ENCODE data around the gene NTSR1.

The NTSR1 gene

DNA sequence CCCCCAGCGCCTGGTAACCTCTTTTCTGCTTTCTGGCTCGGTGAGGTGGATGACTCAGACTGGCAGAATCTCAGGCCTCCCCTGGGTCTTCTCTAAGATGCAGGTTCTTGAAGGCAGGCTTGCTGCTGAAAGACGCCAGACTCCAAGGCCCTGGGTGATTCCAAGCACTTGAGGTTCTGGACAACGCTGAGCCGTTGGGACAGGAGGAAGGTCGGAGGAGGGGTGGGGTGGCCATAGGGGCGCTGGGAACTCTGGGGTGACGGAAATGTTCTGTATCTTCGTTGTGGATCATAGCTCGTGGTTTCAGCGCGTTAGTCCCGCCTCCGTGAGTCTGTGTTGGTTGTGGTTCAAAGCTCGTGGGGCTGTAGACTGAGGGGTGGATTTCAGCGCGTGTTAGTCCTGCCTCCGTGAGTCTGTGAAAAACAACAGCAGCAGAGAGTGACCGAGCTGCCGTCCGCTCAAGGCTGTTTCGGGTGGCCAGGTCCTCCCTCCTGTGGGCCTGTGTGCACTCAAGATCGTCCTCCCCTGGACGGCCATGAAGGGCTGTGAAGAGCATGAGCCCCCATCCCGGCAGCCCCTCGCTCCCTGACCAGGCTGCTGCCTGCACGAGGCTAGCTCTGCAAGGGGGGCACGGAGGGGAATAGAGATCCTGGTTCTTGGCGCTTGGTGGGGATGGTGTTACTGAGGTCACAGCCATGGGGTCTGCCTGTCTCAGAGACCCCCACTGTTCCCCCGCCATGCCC is 7.7 kb downstream of the NTSR1 start:
- TF ChIP-seq, protein P1, sequence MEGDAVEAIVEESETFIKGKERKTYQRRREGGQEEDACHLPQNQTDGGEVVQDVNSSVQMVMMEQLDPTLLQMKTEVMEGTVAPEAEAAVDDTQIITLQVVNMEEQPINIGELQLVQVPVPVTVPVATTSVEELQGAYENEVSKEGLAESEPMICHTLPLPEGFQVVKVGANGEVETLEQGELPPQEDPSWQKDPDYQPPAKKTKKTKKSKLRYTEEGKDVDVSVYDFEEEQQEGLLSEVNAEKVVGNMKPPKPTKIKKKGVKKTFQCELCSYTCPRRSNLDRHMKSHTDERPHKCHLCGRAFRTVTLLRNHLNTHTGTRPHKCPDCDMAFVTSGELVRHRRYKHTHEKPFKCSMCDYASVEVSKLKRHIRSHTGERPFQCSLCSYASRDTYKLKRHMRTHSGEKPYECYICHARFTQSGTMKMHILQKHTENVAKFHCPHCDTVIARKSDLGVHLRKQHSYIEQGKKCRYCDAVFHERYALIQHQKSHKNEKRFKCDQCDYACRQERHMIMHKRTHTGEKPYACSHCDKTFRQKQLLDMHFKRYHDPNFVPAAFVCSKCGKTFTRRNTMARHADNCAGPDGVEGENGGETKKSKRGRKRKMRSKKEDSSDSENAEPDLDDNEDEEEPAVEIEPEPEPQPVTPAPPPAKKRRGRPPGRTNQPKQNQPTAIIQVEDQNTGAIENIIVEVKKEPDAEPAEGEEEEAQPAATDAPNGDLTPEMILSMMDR (IDR thresholded peaks at IDR 0.05; ENCODE audit: low read depth, low read length) = no peak
- H3K4me3 ChIP-seq (replicated peaks in 1 of 2; ENCODE audit: low read depth in 2 of 2, low read length in 2 of 2) = no peak overlapping the region
- peak; percentile 15 to 28 for DNase-seq (ENCODE audit: low read depth in 2 of 2)

DNA sequence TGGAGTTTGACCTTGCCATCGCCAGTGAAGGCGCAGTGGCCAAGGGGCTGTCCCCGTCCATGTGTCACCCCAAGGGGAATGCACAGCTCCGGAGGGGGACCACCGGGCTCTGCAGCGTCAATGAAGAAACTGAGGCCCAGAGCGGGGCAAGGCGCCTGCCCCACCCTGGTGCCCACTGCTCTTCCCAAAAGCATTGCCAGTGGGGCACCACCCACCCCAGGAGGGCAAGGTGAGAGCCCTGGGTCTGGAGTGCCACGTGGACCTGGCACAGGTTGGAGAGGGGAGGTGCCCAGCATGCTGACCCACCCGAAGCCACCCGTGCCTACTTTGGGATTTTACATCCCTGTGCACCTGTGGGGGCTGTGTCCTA is 8.3 kb downstream of the NTSR1 start:
- no peak for DNase-seq (ENCODE audit: low read depth in 2 of 2)
- H3K4me3 ChIP-seq (replicated peaks in 1 of 2; ENCODE audit: low read depth in 2 of 2, low read length in 2 of 2) = no peak overlapping the region
- TF ChIP-seq, protein P1 (IDR thresholded peaks at IDR 0.05; ENCODE audit: low read depth, low read length) = no peak

DNA sequence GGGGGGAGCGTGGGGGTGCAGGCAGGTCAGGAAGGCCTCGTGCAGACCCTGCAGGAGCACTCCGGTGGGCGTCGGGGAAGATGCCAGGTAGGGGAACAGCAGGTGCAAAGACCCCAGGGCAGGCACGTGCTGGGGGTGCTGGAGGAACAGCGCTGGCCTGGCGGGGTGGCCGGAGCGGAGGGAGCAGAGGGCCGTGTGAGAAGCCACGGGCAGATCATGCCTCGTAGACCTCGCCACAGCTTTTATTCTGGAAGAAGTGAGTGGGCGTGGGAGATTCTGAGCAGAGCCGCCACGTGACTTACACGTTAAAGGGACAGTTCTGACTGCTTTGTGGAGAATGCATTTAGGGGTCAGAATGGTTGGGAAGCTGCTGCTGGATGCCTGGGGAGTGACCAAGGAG is 9.3 kb downstream of the NTSR1 start:
- TF ChIP-seq, protein P1 (IDR thresholded peaks at IDR 0.05; ENCODE audit: low read depth, low read length) = no peak
- H3K4me3 ChIP-seq (replicated peaks in 1 of 2; ENCODE audit: low read depth in 2 of 2, low read length in 2 of 2) = no peak overlapping the region
- no peak for DNase-seq (ENCODE audit: low read depth in 2 of 2)

DNA sequence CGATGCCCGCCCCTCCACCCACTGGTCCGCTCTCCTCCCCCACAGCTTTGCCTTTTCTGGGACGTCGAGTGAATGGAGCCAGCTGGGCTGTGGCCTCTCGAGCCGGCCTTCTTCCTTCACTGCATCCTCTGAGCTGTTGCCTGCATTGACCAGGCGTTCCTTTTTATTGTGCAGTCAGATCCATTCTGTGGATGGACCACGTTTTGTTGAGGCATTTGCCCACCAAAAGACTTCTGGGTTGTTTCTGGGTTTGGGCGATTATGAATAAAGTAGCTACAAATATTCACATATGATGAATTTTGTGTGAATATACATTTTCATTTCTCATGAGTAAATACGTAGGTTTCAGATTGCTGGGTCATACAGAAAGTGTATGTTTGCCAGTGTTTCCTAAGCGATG is 9.9 kb downstream of the NTSR1 start:
- H3K4me3 ChIP-seq (replicated peaks in 1 of 2; ENCODE audit: low read depth in 2 of 2, low read length in 2 of 2) = no peak overlapping the region
- no peak for DNase-seq (ENCODE audit: low read depth in 2 of 2)
- TF ChIP-seq, protein P1 (IDR thresholded peaks at IDR 0.05; ENCODE audit: low read depth, low read length) = no peak

DNA sequence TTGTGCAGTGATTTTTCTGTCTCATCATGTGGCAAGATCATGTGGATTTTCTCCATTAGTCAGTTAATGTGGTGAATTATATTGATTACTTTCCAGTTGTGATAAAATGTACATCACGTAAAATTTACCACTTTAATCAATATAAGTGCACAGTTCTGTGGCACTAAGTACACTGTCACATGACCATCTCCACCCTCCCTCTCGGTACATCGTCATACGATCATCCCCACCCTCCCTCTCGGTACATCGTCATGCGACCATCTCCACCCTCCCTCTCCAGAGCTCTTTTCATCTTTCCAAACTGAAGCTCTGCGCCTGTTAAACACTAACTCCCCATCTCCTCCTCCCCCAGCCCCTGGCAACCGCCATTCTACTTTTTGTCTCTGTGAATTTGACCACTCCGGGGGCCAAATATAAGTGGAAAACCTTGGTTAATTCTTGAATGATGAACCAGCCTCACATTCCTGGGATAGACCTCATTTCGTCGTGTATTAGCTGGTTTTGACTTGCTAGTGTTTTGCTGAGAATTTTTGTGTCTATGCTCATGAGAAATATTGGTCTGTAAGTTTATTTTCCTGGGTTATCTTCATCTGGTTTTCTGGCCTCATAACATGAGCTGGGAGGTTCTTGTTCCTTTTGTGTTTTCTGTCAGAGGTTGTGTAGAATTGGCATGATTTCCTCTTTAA is 10.8 kb downstream of the NTSR1 start:
- H3K4me3 ChIP-seq (replicated peaks in 1 of 2; ENCODE audit: low read depth in 2 of 2, low read length in 2 of 2) = no peak overlapping the region
- no peak for DNase-seq (ENCODE audit: low read depth in 2 of 2)
- TF ChIP-seq, protein P1 (IDR thresholded peaks at IDR 0.05; ENCODE audit: low read depth, low read length) = no peak

DNA sequence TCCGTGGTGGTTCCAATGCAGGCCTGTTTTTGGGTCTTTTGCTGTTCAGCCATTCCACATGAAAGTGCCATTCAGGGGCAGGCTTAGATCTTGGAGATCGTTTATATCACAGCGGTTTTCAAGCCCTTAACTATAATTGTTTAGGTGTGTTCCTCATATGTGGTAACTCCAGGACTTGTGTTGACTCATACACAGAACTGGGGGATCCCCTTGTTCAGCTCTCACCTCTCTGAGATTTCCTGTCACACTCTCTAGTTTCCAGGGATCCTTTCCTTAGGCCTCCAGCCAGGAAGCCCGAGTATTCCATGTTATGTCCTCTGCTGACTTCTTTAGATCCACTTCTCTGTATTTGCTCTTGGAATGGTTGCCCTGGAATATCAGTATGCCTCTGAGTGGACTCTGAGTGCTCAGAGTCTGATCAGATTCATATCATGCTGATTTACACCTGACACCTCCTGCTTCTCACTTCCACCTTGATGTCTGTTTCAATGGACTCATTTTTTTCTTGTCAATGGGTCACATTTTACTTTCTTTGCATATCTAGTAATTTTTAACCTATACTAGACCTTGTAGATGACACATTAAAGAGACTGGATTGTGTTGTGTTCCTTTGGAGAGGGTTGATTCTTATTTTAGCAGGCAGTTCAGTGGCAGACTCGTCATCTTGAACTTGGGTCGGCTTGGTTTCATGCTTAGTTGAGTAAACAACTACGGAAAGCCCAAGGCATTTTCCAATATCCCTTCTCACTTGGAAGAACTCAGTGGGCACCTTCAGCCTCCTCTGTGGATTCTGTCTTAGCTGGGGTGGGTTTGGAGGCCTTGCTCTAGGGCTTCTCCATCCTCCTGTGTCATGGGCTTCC is 13.1 kb downstream of the NTSR1 start:
- no peak overlapping the region for H3K4me3 ChIP-seq (replicated peaks in 1 of 2; ENCODE audit: low read depth in 2 of 2, low read length in 2 of 2)
- DNase-seq (ENCODE audit: low read depth in 2 of 2) = no peak
- TF ChIP-seq, protein P1 (IDR thresholded peaks at IDR 0.05; ENCODE audit: low read depth, low read length) = no peak
